Calu3 (cell line): ENCODE data around the gene GNGT2. TPM values are rescaled to one million over a fixed set of nuclear protein-coding genes. Genes with fewer than 3 reads are reported as not detected.
A peak's percentile ranks its signal among the peaks of the same experiment; 100 is the strongest.

ENCODE experiments used
- BruUV-seq: library from RNA; stranded (reverse); fragments of 400-500 nt; replicated peaks from 2 replicates; lab custom pipeline; 2021; lab: Mats Ljungman, UMichigan
- CTCF ChIA-PET: fragments of 300-600 bp; sonication (Branson Sonifier 250); formaldehyde crosslinking; loops from one replicate; lab custom pipeline; 2022; ENCODE audit warnings: antibody characterized with exemption; lab: Charles Lee
- DNase-seq: peaks from one replicate; pipeline ENCODE4 v3.0.0; 2022
- H3K27ac Mint-ChIP-seq: one replicate; pipeline ENCODE4 v1.8.0; 2022; ENCODE audit warnings: mixed read lengths; ENCODE audit not compliant: unreplicated experiment
- H3K27me3 Mint-ChIP-seq: one replicate; pipeline ENCODE4 v1.8.0; 2022; ENCODE audit warnings: mixed read lengths; ENCODE audit not compliant: unreplicated experiment
- H3K36me3 Mint-ChIP-seq: one replicate; pipeline ENCODE4 v1.8.0; 2022; ENCODE audit warnings: mild to moderate bottlenecking, moderate library complexity, mixed read lengths; ENCODE audit not compliant: insufficient read depth, unreplicated experiment
- H3K4me1 Mint-ChIP-seq: one replicate; pipeline ENCODE4 v1.8.0; 2022; ENCODE audit warnings: mild to moderate bottlenecking, low read depth, mixed read lengths; ENCODE audit not compliant: unreplicated experiment
- H3K4me3 Mint-ChIP-seq: one replicate; pipeline ENCODE4 v1.8.0; 2022; ENCODE audit warnings: mild to moderate bottlenecking, low read depth, moderate library complexity, mixed read lengths; ENCODE audit not compliant: unreplicated experiment
- H3K9me3 Mint-ChIP-seq: one replicate; pipeline ENCODE4 v1.8.0; 2022; ENCODE audit warnings: low read depth, mixed read lengths; ENCODE audit not compliant: unreplicated experiment
- CTCF ChIP-seq: fragments of 200-600 bp; IDR thresholded peaks from one replicate; pipeline ENCODE4 v1.8.0; 2022; ENCODE audit warnings: antibody characterized with exemption; ENCODE audit not compliant: unreplicated experiment
- intact Hi-C: fragments of 100-400 bp; cut with micrococcal nuclease; formaldehyde crosslinking; loops from one replicate; pipeline ENCODE4 v1.10.0; 2022; ENCODE audit not compliant: unreplicated experiment
- total RNA-seq: library from RNA; stranded (reverse); gene quantifications from 2 replicates; pipeline ENCODE4 v1.2.3, GENCODE V29; 2022

The GNGT2 gene
- total RNA-seq, 1 experiment from 2014 or later = not detected

GRCh38 chr17:49225554-49226236 lies 15.3 kb upstream of the GNGT2 start:
- H3K27ac Mint-ChIP-seq = no peak overlapping the region
- no TSS peak for BruUV-seq
- H3K27me3 Mint-ChIP-seq = peaks cover 91% of the 10 kb centered on the region
- CTCF ChIA-PET = interaction anchor here (0.5 to 2.8 kb wide), 5 partner anchors 8 to 189 kb away, joined by 3 to 10 read pairs (median 3); partner anchors contain the start of gene PHB1
- no peak overlapping the region for H3K4me3 Mint-ChIP-seq
- peaks cover 20% of the 10 kb centered on the region for H3K36me3 Mint-ChIP-seq
- intact Hi-C loops = loop anchor here (5.0 to 10.0 kb wide), 2 partner anchors 33 to 191 kb away; no protein-coding TSS in a partner anchor
- peaks cover 12% of the 10 kb centered on the region for H3K4me1 Mint-ChIP-seq
- DNase-seq = no peak
- no peak for TF ChIP-seq CTCF
- H3K9me3 Mint-ChIP-seq = no peaks in the 10 kb centered on the region

GRCh38 chr17:49224997-49225337 lies 14.6 kb upstream of the GNGT2 start:
- CTCF ChIA-PET = interaction anchor here (1.1 kb wide), 1 partner anchor 35 kb away, joined by 3 read pairs; no protein-coding TSS in a partner anchor
- TF ChIP-seq CTCF = no peak
- intact Hi-C loops = loop anchor here (5.0 to 10.0 kb wide), 2 partner anchors 33 to 190 kb away; no protein-coding TSS in a partner anchor
- peaks cover 13% of the 10 kb centered on the region for H3K36me3 Mint-ChIP-seq
- no TSS peak for BruUV-seq
- no peaks in the 10 kb centered on the region for H3K9me3 Mint-ChIP-seq
- H3K27ac Mint-ChIP-seq = no peak overlapping the region
- no peak for DNase-seq
- H3K4me1 Mint-ChIP-seq = peaks cover 12% of the 10 kb centered on the region
- peaks cover 89% of the 10 kb centered on the region for H3K27me3 Mint-ChIP-seq
- no peak overlapping the region for H3K4me3 Mint-ChIP-seq

GRCh38 chr17:49224198-49224996 lies 14.0 kb upstream of the GNGT2 start:
- Mint-ChIP-seq H3K9me3 (no peaks in the 10 kb centered on the region), H3K27ac (no peak overlapping the region), H3K4me3 (peak overlapping the region; percentile 57), H3K27me3 (peaks cover 89% of the 10 kb centered on the region), H3K4me1 (peaks cover 12% of the 10 kb centered on the region), H3K36me3 (peaks cover 8% of the 10 kb centered on the region)
- CTCF ChIA-PET = interaction anchor here (0.6 to 0.9 kb wide), 4 partner anchors 16 to 117 kb away, joined by 3 to 4 read pairs (median 4); no protein-coding TSS in a partner anchor
- no TSS peak for BruUV-seq
- intact Hi-C loops = loop anchor here (10.0 kb wide), 1 partner anchor 190 kb away; no protein-coding TSS in a partner anchor
- TF ChIP-seq CTCF = no peak
- peak; percentile 27 for DNase-seq

DNA sequence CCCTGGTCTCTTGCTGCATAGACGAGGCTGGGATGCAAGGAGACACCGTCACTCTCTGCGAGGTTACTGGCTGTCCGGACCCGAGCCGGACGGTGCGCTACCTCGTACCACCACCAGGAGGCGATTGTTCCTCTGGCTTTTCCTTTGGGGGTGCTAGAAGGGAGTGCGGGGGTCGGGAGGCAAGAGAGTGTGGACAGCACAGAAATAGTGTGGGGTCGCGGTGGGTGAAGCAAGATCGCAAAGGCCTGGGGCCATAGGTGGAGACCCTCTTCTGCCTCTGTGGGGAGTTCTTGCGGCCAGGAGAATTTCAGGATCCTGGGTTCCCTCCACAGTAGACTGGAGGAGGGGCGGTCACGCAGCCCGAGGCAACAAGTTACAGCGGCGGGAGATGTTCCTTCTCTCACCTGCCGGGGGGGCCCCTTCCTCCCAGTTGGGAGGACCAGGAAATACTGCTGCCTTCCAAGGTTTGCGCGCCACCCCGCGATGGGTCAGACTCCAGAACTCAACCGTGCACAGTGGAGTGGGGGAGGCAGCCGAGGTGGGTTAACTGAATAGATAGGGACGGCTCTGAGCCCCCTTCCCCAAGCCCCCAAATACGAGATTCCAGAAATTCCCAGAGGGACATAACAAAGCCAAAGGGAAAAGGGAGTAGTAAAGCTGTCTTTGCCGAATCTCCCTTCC lies 13.3 kb upstream of the GNGT2 start:
- Mint-ChIP-seq H3K27ac (no peak overlapping the region), H3K27me3 (peaks cover 89% of the 10 kb centered on the region), H3K4me3 (peak overlapping the region; percentile 57), H3K9me3 (no peaks in the 10 kb centered on the region), H3K4me1 (peaks cover 12% of the 10 kb centered on the region), H3K36me3 (peaks cover 8% of the 10 kb centered on the region)
- intact Hi-C loops = loop anchor here (10.0 kb wide), 1 partner anchor 189 kb away; no protein-coding TSS in a partner anchor
- CTCF ChIA-PET = interaction anchor here (0.6 to 0.9 kb wide), 4 partner anchors 16 to 118 kb away, joined by 3 to 4 read pairs (median 4); no protein-coding TSS in a partner anchor
- BruUV-seq = no TSS peak
- DNase-seq = peak; percentile 86
- peak; percentile 99 for TF ChIP-seq CTCF
